Measurements from ENCODE around the gene TMEM100.
"Not testable (repeated sequence)": the region's sequence is repeated elsewhere in the genome, so short reads cannot be mapped to it uniquely, and the experiment has no call there.

The TMEM100 gene

GRCh38 chr17:55680686-55681341 is 41.9 kb downstream of the TMEM100 start:
- no peak for DNase-seq

GRCh38 chr17:55677446-55677845 is 45.2 kb downstream of the TMEM100 start:
- DNase-seq: no peak

GRCh38 chr17:55676274-55676673 is 46.4 kb downstream of the TMEM100 start:
- no peak for DNase-seq

- no peak for DNase-seq
Observed at GRCh38 chr17:55673743-55674506, 48.7 kb downstream of the TMEM100 start.

- DNase-seq: no peak
Observed at GRCh38 chr17:55672585-55673501, 49.8 kb downstream of the TMEM100 start.

GRCh38 chr17:55672010-55672409 is 50.7 kb downstream of the TMEM100 start:
- not testable (repeated sequence) for DNase-seq
